NCI-H146 treated with DMSO at 0.1 percent for 48 hours (cell line): ENCODE results near the gene WNT11.

ENCODE experiments used
- DNase-seq: peaks from one replicate; lab custom pipeline; 2025; ENCODE audit not compliant: unreplicated experiment; lab: John Stamatoyannopoulos, UW

The WNT11 gene

DNA sequence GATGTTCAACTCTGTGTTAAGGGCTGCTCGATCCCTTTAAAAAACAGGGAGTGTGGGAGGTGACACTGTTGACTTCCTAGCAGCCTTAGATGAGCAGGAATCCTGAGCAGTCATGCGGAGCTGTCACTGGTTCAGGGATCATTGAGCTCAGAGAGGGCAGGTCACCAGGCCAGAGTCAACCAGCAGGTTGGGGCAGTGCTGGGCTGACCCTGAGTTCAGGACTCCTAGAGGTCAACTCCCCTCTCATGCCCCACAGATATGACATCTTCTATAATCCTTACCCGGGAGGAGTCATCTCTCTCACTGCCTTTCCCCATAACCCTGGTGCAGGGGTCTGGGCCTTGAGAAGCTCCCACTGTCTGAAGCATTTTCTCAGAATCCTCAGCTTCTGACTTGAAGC, 12.9 kb upstream of the WNT11 start:
- DNase-seq: no peak

DNA sequence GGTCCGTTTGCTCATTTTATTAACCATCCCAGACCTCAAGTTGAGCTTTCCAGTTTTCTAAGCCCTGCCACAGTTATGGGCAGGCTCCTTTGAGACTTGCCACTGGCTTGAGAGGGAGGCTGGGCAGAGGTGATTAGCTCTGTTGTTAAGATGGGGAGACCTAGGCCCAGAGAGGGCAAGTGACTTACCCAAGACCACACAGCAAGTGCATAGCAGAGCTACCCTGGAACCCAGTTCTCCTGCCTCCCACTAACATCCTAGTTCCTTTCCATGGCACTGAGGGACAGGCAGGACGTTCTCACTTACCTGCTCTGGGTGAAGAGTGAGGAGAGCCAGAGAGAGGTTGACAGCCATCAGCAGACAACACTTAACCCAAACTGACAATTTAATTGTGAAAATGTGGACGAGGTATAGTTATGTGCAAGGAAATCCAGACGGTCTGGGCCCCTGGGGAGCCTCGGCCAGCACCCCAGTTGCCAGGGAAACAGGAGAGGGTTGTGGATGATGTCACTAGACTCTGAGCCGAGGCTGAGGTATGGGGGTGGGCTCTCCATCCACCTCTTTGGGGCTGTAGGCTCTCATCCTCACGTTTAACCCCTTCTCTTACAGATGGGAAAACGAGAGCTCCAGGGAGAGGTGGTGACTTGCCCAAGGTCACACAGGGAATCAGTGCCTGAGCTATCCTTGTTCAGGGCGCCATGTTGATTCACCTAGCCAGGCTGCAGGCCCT, 12.3 kb upstream of the WNT11 start:
- no peak for DNase-seq

DNA sequence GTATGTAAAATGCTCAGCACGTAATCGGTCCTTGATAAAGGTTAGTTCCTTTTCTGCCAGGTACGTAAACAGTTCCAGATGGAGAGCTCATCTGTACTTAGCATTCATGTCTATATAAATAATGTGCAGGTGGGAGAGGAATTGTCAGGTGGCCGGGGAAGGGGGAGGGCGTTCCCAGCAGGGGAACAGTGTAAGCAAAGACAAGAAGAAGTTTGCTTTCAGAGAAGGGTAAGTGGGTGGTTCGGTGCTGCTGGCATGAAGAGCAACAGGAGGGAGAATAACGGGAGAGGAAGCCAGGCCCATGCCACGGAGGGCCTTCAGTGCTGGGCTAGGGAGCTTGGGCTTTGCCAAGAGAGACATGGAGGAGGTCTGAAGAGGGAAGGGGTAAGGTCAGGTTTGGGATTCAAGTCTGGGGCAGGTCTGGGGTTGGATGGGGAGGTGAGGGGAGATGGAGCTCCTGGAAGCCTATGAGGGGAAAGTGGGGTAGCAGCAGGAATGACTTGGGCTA, 11.4 kb upstream of the WNT11 start:
- DNase-seq: peak; percentile 94

DNA sequence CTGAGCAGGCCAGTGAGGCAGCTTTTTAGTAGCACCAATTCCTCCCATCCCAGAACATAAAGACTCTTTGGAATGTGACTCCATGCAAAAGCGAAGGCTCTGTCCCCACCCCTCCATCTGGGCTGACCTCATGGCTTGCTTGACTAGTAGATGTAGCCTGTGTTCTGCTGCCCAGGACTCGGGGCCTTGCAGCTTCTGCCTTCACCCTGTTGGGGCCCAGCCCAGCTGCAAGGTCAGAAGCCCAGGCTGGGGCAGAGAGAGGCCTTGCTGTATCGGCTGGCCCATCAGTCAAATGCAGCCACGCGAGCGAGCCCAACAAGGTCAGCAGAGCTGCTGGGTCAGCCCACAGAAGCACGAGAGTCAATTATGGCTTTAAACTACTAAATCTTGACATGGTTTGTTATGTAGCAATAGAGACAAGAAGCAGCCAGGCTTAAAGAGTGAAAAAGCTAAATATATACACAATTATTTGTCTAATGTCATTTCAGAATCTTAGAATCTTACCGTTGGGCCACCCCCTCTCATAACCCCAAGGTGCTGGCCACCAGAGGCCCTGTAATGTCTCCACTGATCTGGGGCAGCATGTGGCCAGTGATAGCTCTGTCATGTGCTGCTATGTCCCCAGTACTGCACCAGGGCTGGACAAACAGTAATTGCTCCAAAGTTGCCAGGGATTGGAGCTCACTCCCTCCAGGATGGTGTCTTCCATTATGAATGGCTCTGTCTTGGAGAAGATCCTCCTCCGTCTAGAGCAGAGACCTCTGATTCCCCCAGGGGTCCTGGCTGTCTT, 10.4 kb upstream of the WNT11 start:
- DNase-seq: no peak

DNA sequence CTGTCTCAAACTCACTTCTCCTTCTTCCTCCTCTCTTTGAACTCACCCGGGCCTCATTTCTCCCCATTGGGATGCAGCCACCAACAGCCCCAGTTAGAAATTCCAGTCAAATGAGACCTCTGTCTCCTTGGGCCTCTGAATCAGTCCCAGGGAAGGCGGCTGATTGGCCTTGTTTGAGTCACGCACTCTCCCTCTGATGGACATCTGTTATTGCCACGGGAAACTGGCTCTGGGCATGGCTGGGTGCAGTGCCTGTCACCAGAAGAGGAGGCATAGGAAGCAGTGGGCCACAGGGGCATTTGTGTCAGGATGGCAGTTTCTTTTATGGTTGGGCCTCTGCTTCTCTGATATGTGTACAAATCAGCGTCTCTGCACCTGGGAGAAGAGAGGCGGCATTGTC, 9.6 kb upstream of the WNT11 start:
- DNase-seq: no peak

DNA sequence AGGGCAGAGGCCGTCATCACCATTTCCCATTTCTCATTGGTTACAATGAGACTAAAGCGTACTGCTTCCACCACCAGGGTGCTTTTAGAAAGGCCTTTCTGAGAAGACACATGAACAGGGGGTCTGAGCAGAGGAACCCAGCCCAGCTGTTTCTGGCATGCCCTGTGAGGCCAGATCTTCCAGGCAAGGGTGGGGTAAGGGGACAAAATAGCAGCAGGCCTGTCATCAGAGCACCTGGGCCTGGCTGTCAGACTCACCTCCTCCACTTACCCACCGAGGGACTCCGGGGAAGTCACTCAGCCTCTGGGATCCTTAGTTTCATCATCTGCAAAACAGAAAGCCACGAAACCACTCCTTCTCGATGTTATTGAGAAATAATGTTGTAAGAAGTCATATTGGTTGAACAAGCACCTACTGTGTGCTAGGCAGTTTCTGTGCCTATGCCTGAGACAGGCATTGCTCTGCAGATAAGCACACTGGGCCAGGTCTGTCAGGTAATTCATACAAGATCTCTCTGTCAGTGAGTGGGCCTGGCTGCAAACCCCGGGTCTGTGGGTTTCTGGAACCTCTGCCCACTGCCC, 8.8 kb upstream of the WNT11 start:
- DNase-seq: no peak

DNA sequence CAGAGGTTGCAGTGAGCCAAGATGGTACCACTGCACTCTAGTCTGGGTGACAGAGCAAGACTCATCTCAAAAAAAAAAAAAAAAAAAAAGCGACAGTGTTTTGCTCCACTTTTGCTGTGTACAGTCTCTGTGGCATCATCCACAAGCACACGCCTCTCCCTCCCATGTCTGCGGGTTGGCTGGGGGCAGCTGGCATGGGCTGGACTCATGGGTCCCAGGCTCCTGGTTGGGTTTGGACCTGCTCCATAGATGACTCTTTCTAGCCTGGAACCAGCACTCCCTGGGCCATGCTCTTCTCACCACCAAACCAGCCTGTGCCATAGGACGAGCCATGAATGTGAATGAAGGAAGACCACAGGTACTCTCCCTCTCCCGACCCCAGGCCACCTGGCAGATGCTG, 7.9 kb upstream of the WNT11 start:
- DNase-seq: no peak

DNA sequence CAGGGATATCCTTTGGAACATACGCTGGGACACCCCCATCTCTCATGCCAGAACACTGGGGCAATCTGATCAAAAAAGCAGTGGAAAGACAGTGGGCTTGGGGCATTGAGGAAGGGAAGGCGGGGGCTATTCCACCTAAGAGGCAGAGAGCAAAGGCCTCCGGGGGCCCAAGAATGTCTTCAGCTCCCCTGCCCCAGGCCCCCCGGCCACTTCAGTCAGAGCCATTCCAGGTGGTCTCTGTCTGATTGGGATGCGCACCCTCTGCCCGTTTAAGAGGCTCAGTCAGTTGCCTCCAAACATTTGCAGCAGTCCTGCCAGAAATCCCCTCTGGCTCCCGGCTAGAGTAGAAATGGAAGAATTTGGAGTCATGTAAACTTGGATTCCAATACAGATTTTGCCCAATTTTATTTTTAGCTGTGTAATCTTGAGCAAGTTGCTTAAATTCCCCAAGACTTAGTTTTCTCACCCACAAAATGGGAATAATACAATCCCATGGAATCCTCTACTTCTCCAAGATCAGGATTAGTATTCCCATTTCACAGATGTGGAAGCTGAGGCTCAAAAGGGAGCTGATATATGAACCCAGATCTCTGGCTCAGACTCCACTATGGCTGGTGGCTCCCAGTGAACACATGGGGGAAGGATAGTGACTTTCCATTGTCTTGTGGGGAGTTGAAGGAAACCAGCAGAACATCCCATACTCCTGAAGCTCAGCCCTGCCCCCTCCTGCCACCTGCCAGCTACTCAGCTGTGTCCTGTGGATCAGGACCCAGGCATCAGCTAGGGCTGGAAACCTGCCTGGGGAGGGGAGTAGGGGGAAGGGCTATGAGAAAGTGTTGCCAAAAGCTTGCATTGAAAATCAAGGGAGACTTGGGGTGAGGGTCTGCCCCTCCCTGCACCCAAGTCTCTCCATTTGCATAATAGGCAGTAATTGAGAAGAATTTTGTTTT, 6.1 kb upstream of the WNT11 start:
- DNase-seq: no peak

DNA sequence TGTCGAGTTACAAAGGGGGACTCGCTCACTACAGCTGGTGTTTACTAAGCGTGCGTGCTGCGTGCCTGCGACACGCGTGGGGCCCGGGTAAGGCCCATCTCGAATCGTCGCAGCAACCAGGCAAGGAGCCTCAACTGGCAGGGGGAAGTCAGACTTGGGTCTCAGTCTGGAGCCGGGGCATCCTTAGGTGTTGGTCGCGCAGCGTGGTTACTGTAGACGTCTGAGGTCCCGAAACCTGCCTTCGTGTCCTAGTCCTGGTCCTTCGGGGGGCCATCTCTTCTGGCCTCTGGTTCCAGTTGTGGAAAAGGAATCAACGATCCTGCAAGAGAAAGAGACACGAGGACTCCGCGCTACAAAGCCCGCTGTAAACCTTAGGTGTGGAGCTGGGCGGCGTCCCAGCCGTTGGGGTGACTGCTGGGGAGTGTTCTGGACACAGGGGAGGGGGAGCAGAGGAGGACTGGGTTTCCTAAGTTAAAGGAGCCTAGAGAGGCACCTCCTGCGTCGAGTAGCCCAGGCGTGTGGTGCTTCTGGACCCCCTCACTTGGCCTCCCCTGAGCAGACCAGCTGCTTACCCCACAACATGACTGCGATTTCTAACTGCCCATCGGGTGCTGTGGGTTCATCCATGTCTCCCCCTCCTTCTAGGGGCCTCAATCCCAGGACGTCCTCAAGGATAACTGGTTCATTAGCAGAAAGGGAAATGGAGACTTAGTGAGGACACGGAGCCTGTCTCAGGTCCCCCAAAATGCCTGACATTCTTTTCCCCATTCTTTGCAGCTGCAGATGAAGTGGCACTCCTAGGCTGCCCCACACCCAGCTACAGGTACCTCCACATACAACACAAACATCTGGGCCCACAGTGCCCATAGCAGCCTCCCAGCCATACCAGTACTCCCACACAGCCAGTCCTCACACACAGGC, 4.9 kb upstream of the WNT11 start:
- DNase-seq: no peak

DNA sequence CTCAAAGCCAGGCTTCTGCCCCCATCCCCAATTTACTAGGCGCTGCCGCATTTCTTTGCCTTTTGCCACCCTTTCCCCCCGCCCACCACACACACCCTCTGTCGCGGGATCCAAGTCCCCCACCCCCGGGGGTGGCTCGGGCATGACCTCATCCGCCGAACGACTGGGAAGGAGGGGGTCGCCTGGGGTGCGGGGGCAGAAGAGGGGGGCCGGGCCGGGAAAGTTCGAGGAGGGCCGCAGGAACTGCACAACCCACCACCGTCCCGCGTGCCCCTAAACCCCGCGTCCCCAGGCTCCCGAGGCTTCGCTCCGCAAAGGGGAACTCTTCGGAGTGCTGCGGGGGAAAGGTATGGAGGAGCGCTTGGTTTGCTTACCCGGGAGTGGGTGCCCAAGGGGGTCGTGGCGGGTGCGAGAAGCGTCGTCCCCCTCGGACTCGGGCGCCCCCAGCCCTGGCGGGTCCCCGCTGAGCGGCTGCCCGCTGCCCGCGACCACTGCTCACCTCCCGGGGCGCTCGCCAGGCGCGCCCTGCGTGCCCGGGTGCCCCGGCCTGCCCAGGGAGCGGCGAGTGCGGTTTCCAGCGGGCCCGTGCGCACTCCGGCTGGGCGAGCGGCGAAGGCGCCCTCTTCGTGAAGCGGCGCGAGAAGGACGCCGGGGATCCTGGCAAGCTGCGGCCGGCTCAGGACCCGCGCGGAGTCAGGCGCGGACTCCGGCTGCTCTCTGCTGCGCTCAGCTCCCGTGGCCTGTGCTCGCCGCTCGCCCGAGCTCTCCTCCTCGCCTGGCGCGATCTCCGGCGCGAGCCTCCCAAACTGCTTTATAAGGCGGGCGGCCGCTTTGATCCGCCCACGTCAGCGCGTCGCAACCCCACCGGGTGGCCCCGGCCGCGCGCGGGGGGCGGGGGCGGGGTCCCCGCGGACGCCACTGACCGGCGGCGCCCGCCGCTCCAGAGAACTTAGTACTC, 4.0 kb upstream of the WNT11 start:
- DNase-seq: peak; percentile 20

DNA sequence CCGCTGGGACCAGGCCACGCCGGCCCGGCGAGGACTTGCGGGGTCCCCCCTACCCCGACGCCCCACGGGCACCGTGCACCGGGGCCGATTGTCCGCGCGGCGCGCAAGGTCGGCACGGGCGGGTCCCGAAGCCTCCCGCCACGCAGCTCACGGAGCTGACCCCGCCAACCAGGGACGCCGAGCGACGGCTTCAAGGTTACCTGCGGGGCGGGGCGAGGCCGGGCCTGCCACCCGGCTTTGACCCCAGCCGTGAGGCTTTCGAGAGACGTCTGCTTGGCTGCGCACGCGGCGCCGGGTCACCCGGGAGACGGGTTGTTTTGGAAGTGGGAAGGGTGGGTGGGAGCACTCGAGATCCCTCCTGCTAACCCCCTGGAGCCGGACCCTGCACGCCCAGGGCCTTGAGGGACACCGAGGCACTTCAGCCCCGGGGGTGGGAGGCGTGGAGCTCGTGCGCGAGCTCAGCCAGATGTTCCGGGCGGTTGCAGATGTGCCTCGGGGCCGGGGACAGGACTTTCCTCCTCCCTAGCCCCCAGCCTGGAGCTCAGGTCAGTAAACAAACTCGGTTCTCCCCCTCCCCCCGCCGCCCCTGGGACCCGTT, 3.2 kb upstream of the WNT11 start:
- DNase-seq: no peak

DNA sequence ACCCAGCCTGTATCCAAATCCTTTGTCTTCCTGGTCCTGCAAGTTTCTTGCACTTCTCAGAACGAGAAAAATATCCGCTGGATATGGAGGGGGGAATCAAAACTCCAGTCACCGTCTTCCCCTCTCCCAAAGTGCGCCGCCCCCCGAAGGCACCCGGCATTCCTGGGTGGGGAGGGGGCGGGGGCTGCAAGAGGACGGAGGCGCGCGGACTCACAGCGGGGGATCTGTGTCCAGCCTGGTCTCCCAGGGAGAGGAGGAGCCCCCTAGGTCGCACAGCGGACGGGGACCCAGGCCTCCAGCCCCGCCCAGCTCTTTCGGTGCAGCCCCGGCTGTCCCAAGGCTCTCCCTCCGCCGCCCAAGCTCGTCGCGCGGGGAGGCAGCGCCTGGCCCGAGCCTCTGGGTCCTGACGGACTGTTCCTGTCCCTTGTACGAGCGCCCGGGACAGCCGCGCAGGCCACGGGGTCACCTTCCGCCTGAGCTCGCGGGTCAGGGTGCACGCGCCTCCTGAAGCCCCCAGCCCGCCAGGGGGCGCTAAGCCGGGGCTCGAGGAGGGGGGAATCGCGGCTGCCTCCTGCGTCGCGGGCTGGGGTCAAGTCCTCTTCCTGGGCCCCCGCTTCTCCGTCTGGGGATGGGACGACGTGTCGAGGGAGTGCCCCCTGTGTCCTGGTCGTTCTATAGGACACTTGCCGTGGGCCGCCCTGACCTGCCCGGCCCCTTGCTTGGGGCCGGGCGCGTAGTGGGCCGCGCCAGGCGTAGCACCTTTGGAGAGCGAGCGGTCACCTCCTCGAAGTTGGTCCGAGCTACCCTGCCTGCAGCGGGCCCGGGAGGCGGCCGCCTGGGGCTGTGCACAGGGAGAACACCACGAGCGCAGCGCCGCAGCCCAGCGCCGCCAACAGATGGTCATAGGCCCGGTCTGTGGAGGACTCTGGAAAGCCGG, 2.4 kb upstream of the WNT11 start:
- DNase-seq: peak; percentile 25

DNA sequence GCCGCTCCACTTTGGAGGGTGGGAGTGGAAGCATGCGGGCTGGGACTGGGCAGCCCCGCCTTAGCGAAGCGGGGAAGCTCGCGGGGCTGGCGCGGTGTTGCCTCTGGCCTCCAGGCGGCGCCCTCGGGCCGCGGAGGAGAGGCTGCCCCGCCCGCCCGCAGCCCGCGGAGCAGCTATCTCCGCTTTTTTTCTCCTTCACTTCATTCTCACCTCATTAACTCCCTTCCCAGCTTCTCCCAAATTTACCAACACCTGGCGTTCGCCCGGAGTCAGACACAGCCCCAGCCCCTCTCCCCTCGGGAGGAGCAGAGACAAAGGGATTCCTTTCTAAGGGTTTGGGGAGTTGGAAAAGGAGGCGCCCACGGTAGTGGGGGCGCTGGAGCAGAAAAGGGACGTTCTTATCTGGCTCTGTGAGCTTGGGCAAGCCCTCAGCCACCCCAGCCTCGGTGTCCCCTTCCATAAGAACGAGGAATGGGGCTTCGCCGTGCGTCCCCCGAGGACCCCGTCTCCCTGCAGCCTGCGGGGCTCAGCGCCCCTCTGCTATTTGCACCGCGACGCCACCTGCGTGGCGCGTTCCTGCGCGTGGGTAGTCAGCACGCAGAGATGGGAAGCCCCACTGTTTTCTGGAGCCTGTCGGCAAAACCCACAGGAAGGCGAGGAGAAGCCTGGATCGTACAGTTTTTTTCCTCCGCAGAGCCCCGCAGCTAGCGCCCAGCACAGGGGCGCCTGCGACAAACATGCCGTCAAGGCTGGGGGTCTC, 1.5 kb upstream of the WNT11 start:
- DNase-seq: peak; percentile 62

DNA sequence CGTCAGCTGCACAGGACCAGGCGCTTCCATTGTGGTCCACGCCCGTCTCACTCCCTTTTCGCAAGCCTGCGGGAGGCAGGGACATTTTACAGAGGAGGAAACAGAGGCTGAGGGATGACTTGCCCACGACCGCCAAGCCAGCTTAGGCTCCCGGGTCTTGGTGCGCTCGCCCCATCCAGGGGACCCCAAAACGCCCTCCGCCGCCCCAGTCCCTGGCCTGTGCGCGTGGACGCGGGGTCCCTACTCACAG, 300 bp downstream of the WNT11 start:
- no peak for DNase-seq

DNA sequence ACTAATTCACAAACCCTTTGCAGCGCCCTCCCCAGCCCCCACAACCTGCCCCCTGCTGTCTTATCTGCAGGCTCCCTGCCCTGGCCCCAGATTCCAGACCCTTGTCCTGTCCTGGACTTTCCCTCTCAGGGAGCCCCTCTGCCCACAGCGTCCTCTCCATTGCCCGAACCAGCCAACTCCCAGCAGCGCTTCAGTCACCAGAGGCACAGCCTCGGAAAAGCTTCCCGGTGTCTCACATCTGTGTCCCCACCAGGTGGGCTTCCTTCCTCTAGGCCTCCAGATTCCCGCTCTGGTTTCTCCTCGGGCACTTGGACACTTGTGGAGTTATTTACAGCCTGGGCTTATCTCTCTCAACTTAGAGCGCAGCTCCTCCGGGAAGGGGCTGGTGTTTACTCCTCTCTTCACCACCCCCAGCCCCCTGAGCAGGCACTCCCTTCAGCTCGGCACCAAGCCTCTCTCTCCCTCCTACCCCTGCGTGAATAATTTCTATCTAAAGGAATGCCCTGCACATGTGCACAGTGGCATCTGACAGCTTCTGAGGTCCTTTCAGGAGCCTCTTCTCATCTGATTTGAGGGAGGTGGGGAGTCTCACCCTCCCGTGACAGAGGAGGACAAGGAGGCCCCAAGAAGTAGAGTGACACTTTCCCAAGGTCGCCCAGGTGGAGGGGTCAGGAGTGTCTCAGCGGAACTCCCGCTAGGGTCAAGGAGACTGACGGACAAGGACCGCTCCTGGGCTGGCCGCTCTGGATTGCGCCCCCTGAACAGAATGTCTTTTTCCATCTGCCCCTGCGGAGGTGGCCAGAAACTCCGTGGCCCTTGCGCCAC, 838 bp downstream of the WNT11 start:
- no peak for DNase-seq

DNA sequence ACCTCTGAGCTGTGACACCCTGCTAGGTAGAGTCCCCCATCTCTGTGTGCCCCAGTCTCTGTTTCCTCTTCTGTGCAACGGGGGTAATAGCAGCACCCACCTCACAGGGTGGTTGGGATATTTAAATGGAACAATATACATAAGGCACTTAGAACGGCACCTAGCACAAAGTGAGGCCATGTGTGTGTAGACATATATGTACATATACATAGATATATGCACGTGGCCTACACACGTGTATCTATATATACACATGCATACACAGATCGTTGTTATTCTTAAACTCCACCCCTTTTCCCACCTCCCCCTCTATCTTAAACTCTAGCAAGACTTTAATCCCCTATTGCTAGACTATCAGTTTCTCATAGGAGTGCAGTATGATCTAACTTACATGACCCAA, 2.4 kb downstream of the WNT11 start:
- no peak for DNase-seq
